22Rv1 (cell line): ENCODE results near the gene SEC16A.

Experiments used
- ZFX ChIP-seq: fragments of 450-650 bp; IDR thresholded peaks from 2 replicates; pipeline ENCODE4 v1.6.1; 2017; ENCODE audit warnings: antibody characterized with exemption, borderline replicate concordance
- TF ChIP-seq, protein P1 (sequence below): fragments of 450-650 bp; IDR thresholded peaks from 2 replicates; pipeline ENCODE4 v1.5.1; 2017; ENCODE audit warnings: mild to moderate bottlenecking

DNA sequence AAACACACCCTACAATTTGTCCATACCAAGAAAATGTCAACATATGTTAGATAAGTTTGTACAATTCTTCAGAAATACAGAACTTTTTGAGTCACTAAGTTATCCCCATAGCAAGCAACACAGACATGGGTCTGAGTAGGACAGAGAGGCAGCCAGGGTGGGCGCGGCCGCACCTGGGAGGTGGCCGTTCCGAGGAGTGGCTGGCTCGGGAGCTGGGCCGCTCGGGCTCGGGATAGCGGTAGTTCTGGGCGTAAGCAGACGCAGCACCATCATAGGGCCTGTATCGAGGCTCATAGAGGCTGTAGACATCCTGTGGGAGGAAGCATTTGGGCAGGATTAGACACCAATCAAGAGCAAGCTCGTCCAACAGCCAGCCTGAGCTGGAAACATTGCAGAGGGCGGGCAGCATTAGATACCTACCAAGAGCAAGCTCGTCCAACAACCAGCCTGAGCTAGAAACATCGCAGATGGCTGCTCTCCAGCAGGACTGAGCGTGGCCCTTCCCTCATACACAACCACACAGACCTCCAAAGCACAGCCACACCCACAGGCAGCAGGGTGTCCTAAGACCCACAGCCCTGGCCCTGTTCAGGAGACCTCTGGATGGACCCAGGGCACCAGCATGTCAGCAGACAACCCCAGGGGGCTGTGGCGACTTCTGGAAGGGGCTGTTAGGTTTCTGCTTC is 10.9 kb downstream of the SEC16A start:
- TF ChIP-seq, protein P1, sequence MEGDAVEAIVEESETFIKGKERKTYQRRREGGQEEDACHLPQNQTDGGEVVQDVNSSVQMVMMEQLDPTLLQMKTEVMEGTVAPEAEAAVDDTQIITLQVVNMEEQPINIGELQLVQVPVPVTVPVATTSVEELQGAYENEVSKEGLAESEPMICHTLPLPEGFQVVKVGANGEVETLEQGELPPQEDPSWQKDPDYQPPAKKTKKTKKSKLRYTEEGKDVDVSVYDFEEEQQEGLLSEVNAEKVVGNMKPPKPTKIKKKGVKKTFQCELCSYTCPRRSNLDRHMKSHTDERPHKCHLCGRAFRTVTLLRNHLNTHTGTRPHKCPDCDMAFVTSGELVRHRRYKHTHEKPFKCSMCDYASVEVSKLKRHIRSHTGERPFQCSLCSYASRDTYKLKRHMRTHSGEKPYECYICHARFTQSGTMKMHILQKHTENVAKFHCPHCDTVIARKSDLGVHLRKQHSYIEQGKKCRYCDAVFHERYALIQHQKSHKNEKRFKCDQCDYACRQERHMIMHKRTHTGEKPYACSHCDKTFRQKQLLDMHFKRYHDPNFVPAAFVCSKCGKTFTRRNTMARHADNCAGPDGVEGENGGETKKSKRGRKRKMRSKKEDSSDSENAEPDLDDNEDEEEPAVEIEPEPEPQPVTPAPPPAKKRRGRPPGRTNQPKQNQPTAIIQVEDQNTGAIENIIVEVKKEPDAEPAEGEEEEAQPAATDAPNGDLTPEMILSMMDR, result no peak
- TF ChIP-seq ZFX, result no peak
